ENCODE data around the gene HMGCS2. TPM values are rescaled to one million over a fixed set of nuclear protein-coding genes. Genes with fewer than 3 reads are reported as not detected.

HMGCS2 gene
- total RNA-seq, 1 donor from 2014 or later = 6.8 TPM

GRCh38 chr1:119725626-119726025 lies 43.1 kb downstream of the HMGCS2 start:
- Histone ChIP-seq H3K36me3 (peaks cover 34 to 55% of the 10 kb centered on the region in 2 donors), H3K4me1 (no peaks in the 10 kb centered on the region), H3K27ac (no peak overlapping the region), H3K4me3 (no peak overlapping the region), H3K27me3 (no peaks in the 10 kb centered on the region), H3K9me3 (no peaks in the 10 kb centered on the region)
- no peak for TF ChIP-seq CTCF (IDR thresholded peaks at IDR 0.05)
- intact Hi-C loops (cut with DNase I) = no loop called here
- no peak for DNase-seq (ENCODE audit: low spot score in 2 of 2)

- no peaks in the 10 kb centered on the region for H3K4me1 ChIP-seq
- H3K36me3 ChIP-seq = peaks cover 34 to 55% of the 10 kb centered on the region in 2 donors
- no peak for TF ChIP-seq CTCF (IDR thresholded peaks at IDR 0.05)
- H3K9me3 ChIP-seq = no peaks in the 10 kb centered on the region
- H3K4me3 ChIP-seq = no peak overlapping the region
- H3K27ac ChIP-seq = no peak overlapping the region
- no peak for DNase-seq (ENCODE audit: low spot score in 2 of 2)
- intact Hi-C loops (cut with DNase I) = no loop called here
- H3K27me3 ChIP-seq = no peaks in the 10 kb centered on the region
These were observed 44.0 kb downstream of the HMGCS2 start for GRCh38 chr1:119724611-119725218.

DNA sequence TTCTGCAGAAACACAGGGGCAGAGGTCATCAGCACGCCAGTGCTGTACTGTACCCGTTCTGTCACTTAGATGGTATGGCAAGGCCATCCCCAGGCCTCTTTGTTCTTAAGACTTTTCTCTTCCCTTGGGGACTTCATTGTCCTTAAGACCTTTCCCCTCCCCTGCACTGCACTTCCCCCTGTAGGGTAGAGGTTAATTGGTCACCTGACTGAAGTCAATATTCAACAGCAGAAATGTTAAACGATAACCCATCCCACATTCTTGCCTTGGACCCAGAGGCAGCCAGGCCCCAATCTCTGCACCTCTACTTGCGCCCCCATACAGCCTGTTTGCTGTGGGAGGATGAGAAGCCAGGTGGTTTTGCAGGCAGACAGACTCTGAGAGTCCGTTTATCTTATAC lies 46.8 kb downstream of the HMGCS2 start:
- peaks cover 31 to 48% of the 10 kb centered on the region in 2 donors for H3K36me3 ChIP-seq
- no peaks in the 10 kb centered on the region for H3K27me3 ChIP-seq
- no peak overlapping the region for H3K4me3 ChIP-seq
- intact Hi-C loops (cut with DNase I) = no loop called here
- no peak overlapping the region for H3K27ac ChIP-seq
- no peak for DNase-seq (ENCODE audit: low spot score in 2 of 2)
- TF ChIP-seq CTCF (IDR thresholded peaks at IDR 0.05) = no peak
- H3K4me1 ChIP-seq = no peaks in the 10 kb centered on the region
- no peaks in the 10 kb centered on the region for H3K9me3 ChIP-seq

GRCh38 chr1:119720866-119721440 lies 47.8 kb downstream of the HMGCS2 start:
- DNase-seq (ENCODE audit: low spot score in 2 of 2) = no peak
- Histone ChIP-seq H3K27ac (no peak overlapping the region), H3K27me3 (no peaks in the 10 kb centered on the region), H3K9me3 (no peaks in the 10 kb centered on the region), H3K36me3 (peaks cover 29 to 42% of the 10 kb centered on the region in 2 donors), H3K4me1 (peaks cover 0 to 2% of the 10 kb centered on the region in 2 donors), H3K4me3 (no peak overlapping the region)
- intact Hi-C loops (cut with DNase I) = no loop called here
- TF ChIP-seq CTCF (IDR thresholded peaks at IDR 0.05) = no peak

DNA sequence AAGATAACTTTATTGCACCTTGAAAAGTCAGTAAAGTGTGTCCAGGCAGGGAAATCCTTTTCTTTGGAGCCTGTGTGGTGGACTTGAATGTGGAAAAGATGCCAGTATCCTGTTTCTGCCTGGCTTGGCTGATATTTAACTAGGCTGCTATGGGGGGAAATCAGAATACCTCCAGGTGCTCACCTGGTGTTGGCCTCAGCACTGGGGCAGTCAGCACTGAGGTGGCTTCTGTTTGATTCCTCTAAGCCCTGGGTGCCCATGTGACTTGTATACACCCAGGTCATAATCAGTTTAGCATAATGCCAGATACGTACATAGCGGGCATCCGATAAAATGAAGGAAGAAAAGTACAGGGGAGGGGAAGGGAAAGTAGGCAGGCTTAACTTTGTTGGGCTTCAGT lies 49.7 kb downstream of the HMGCS2 start:
- H3K27ac ChIP-seq = no peak overlapping the region
- no peak overlapping the region for H3K4me3 ChIP-seq
- DNase-seq (ENCODE audit: low spot score in 2 of 2) = no peak
- peaks cover 0 to 11% of the 10 kb centered on the region in 2 donors for H3K4me1 ChIP-seq
- intact Hi-C loops (cut with DNase I) = no loop called here
- no peaks in the 10 kb centered on the region for H3K27me3 ChIP-seq
- TF ChIP-seq CTCF (IDR thresholded peaks at IDR 0.05) = no peak
- peaks cover 18 to 26% of the 10 kb centered on the region in 2 donors for H3K36me3 ChIP-seq
- H3K9me3 ChIP-seq = no peaks in the 10 kb centered on the region
